GM19395 (cell line): ENCODE results near the gene KIAA2012.

ENCODE experiments used
- ATAC-seq: cut with Tn5 transposase; IDR thresholded peaks from one replicate; pipeline ENCODE4 v1.9.1; 2021; ENCODE audit warnings: mild to moderate bottlenecking, moderate library complexity; ENCODE audit not compliant: unreplicated experiment

KIAA2012 gene

DNA sequence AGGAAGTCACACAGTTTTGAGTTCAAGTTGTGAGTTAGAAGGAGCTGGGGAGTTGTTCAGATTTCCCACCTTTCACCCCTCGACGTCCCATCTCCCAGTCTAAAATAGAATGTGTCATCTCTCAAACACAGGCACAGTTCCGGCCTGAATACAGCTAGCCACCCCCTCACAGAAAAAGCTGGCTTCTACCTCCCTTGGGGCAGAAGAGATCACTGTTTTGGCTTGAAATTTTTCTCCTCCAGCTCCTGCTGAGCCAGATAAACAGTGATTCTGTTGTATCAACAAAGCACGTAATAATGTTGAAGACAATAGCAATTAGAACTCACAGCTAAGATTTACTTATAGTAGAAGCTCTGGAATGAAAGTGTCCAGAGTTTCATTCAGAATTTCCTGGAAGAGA is 74.7 kb downstream of the KIAA2012 start:
- ATAC-seq = no peak

DNA sequence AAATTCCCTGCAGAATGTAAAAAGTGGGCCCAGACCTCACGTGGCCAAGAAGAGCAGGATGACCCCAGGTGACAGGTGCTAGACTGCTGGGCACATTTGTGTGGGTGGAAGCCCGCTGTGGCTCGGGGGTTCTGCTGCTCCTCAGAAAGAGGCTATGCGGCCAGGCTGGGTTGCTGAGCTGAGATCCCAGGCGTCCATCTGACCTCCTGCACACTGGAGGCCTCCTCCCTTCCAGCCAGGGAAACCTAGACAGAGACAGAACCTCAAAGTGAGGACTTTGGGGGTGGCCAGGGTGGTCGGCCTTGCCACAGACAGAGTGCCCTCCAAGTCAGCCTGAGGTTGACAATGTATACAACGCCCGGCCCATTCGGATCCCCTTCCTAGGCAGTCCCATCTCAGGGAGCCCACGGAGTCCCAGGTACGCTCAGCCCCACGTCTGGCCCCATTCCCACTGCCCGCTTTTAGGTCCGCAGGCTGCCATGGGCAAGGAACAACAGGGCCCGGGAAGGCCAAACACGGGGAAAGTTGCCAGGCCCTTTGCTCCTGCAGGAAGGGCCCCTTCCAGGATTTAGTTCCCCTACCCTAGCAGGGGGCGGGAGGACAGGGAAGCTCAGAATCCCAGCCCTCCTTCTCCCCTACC is 75.6 kb downstream of the KIAA2012 start:
- ATAC-seq = no peak

DNA sequence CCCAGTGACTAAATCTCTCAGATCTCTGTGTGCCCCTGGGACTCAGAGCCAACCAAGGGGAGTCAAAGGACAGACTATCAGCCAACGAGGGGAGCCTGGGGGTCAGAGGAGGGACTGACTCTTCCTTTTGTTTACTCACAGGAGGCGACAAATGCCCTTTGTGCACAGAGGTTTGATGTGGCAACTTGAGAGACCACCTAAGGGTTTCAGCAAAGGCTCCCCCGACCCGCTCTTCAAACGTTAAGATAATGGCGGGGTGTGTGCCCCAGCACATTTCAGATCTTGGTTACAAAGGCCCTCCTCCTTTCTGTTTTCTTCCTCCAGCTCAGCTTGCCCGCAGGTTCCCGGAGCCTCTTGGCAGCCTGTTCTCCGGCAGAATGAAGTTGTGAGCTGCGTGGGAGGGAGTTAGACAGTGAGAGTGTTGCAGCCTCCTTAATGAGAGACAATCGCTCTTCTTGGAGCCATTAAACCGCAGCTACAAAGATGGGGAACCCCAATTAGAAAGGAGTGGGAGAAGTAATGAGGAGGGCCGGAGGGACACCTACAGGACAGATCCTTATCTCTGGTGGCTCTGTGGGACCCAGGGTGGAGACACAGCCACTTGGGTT is 76.2 kb downstream of the KIAA2012 start:
- ATAC-seq = no peak

DNA sequence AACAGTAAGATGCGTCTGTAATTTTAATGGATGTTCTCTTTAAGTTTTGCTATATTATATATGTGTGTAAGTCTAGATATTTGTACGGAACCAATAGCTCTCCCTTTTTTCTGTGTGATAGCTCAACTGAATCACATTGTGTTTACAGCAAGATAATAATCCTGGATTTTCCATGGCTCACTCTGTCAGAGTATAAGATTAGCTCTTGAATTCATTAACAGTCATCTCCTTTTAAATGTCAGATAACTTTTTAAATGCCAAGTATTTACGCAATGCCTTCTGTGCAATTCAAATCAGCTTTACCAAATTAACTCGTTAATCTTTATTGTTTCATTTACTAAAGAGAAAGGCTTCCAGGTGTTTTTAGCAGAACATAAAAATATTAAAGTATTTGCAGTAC is 76.9 kb downstream of the KIAA2012 start:
- ATAC-seq = no peak

DNA sequence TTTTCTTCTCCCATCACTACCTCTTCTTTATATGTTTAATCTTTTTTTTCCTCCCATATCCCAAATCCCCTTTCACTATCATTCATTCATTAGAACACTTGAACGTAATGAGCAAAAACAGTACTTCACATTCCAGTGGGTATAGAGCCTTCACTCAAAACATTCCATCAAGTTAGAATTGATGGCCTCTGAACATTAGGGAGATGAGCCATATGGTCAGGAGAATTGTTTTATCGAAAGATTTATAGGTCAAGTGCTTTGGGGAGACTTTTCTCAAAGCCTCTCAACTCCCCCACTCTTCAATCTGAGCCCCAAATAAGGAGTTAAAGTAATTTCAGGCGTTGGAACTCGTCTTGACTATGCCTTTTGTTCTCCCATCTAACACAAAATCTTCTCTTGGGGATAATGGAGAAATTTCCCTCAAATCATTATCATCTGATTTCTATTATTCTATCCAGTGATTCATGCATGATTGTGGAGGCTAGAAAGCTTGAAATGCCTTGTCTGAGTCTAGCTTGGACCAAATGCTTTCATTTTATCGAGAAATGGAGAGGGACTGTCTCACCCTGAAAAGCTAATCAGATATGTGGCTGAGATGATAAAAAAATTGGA is 79.2 kb downstream of the KIAA2012 start:
- no peak for ATAC-seq

DNA sequence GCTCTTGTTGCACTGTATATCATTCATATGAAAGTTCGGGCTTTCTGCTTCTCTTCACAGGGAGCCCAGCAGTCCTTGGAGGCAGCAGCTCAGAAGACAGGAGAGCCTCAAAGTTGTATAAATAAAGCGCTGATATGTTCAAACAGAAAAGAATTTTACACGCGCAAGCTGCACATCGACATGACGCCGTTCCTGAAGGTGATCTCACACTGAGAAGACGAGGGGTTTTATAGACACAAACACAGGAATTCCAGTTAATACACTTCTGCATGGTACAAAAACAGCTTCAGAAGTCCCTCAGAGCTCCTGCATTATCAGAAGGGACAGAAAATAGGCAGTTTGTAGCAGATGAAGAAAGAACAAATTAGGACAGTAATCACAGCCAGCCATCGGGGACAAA is 81.6 kb downstream of the KIAA2012 start:
- ATAC-seq = no peak

DNA sequence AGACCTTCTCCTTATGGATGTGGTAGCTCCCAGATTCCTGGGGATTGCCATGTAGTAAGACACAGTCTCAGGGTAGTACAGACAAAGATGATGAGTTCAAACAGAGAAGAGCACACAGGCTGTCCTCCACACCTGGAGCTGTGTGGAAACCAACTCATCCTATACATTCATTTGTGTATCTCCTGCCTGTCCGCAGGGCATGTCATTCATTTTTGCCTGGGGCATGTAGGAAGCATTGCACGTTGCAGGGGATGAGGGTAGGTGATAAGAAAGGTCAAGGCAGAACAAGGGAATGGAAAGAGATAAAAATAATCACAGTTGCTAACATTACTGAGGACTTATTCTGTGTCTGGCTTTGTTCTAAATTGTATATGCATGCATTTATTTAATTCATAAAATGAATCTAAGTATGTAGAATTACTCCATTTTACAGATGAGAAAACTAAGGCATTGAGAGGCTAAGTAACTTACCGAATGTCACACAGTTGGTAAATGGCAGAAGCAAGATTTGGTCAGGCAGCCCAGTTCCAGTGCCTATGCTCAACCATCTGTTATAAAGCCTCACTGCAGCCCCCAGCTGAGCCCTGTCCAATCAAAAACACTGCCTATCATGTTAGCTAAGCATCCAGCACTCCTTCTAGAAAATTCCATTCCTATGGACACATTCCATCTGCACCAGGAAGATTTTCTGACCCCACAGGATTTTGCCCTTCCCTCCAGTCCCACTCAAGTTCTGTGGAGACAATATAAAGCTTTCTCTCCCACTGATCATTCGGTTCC is 84.3 kb downstream of the KIAA2012 start:
- ATAC-seq = no peak

DNA sequence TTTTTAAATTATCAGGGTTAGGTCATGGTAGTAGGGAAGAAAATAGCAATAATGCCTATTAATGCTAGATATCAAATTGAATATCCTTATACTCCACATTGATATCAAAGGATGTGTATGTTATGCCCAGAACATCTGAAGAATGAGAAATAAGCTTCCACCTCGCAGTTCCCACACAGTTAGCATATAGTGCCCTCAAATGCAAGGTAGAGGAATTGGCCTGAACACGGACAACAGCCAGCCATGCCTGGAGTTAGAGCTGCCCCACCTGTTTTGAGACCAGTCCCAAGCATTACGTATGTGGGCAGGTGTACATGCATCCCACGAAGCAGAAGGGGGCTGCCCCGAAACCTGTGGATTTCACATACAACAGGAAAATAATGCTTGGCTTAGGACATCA is 85.7 kb downstream of the KIAA2012 start:
- ATAC-seq = no peak

DNA sequence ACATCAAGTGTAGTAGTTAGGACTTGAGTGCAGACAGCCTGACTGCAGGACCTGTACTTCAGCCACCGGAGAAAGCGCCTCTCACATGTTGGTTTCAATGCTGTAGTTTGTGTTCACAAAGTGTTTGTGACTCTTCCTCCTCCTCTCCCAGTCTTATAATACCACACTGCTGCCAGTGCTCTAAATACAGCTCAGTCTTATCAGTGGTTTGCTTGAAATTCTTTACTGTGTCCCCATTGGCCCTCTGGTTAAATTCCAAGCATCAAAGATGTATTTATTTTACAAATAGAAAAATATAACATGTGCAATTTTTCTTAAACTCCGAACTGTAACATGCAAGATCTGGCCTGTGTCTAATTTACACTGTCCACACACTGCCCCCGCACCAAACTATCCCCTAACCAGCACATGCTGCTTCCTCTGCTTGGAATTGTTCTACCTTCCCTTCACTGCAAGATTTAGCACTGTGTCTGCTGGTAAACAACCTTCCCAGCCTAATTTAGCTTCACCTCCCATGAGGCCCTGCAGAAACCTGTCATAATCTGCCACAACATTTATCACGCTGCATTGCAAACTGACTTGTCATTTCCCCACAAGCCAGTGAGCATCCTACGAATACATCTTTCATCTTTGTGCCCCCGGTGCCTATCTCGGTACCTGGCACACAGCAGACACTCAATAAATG is 88.2 kb downstream of the KIAA2012 start:
- no peak for ATAC-seq

DNA sequence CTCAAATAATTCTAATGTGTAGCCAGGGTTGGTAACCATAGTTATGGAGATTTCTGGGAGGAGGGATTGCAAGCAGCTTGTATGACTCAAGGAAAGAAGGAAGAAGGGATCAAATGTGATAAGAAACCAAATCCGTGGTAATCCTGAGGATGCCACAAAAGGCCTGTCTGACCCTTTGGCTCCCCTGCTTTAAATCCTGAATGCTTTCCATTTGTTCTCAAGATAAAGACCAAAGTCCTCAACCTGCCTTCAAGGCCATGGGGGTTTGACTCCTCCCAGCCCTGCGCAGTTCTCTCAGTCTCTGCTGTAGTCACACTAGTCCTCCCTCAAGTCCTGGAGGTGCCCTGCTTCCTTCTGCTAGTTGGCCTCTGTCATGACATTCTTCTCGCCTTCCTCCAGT is 91.4 kb downstream of the KIAA2012 start:
- ATAC-seq = no peak

DNA sequence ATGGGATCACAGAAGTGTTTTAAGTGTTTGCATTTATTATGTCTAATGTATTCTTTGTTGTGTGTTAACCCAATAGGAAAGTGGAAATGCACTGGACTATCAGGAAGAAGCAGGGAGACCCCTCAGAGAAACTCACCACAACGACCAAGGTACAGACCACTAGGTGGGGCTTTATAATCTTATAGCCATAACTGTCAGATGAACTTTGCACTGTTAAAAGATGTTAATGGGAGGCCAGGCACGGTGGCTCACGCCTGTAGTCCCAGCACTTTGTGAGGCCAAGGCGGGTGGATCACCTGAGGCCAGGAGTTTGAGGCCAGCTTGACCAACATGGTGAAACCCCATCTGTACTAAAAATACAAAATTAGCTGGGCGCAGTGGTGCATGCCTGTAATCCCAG is 92.2 kb downstream of the KIAA2012 start:
- no peak for ATAC-seq

DNA sequence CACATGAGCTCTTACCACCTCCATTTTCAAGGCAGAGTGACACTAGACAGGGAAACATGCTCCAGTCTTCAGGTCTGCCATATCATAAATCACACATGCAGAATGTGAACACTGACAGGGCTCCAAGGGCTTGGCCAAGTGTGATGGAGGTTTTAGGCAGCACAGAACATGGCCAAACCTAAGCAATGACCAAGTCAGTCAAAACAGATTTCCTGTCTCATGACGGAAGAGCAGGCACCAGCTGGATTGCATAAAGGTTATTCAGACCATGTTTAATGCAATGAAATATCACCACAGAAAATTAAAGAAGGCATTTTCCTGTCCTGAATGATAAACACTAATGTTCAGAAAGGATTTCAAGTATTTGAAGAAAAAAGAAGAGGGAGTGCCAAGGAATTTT is 92.9 kb downstream of the KIAA2012 start:
- no peak for ATAC-seq

DNA sequence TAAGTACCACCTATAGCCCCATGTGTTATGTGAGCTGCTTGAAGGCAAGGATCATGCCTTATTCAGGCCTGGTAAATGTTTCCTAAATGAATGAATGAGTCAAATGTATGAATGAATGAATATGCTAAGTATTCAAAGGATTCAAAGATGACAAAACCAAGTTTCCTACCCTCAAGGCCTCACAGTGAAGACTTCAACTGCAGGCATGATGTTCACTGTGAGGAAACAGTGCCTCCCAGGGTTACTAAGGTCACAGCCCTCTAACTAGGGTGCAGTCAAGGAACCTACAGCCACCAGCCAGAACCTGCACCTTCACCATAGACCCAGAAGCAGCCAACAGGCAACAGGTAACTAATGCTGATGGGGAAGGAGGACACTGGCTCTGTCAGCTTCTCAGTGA is 96.1 kb downstream of the KIAA2012 start:
- ATAC-seq = no peak

DNA sequence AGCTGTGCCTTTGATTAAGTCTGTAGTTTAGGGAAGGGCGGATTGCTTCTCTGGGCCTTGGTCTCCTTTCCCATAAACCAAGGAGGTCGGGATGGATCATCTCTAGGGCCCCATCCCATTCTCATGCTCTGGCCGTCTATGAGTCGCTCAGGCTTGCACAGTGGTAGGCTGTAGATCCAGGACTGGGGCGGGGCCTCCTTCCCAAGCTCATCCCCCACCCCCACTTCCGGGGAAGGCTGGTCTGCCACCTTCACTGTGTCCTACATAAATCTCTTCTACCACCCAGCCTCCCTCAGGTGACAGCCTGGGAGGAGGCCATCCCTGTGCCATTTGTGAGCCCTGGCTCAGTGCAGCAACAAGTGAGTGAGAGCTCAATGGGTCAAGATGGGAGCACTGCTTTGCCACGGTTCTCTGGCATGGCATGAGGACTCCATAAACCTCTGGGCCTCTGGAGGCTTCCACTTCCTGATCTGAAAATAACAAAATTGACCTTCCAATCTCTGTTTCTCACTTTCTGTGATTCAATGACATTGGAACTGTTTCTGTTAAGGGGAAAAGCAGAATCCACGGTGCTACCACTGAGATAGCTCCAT is 96.9 kb downstream of the KIAA2012 start:
- ATAC-seq = no peak

DNA sequence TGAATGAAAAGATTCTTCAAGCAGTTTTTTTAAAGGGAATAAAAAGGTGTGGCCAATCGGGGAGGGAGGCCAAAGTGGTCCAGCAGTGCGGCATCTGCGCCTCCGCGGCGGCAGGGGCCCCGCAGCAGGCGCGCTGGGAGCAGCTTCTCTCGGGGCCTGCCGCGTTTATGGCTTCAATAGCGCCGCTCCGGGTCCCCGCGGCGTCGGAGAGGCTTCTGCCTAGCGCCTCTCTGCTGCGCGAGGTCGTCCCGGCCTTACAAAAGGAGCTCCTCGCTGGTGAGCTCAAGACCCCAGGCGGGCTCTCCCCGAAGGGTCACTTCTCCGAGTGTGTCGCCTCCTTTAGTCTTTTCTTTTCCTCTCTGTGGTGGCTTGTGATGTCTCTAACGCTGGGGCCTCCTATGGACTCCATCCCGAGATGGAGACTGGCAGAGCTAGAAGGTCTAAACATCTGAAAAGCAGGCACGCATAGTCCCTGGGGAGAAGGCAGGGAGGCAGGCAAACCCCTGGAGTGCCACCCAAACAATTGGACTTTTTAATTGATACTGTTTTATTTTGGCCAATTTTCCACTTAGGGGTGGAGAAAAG is 98.3 kb downstream of the KIAA2012 start:
- ATAC-seq = no peak

DNA sequence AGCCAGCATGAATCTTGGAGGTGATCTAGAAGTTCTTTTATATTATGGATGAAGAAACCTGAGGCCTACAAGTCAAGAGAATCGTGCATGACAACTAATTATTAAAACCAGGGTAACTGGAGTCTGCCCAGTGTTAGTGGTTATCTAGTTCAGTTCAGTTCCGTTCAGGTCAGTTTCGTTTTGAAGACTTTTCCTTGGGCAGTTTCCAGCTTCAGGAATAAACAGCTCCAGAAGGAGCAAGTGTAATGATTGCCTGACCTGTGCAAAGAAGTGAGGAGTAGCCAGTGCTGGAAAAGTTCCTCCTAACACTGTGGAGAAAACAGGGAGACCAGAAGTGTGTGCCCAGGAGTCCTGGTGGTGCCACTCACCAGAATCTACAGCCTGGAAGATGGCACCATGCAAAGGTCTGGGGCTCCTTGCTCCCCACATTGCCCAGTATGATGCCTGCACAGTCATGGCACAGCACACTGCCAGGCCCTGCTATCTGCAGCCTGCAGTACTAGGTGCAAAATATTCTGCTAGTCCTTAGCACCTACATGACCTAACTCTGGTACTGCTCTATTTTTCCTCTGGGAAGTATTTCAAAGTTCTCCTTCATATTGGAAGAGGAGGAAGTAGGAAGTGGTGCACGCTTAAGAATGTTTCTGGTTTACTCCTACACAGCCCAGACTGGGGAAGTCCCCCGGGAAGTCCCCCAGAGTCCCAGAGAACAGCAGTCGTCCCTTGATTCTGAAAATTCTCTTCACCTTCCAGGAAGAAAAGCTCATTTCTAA is 99.6 kb downstream of the KIAA2012 start:
- peak; percentile 71 for ATAC-seq

DNA sequence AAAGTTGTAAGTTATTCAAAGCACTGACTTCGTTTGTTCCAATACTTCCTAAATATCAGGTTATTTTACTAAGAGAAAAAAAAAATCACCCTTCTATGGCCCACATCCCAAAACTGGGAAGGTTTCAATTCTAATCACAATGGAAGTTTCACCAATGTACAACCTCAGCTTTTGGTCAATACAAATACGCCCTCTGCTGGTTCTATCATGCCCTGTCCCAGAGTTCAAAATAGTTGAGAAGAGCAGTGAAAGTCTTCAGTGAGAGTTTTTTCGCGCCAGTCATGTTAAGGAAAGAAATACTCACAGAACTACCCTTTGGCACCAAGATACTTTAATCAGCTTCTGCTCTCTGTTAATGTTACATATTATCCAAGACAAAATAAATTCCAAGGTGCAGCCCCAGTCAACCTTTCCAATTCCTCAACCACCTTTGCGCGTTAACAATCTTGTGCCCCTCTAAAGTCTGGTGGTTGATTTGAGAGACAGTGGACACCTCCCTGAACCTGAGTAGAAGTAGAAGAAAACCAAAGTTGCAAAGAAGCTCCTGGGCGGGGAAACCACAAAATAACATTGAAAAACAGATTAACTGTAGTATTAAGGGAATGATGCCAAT is 105.4 kb downstream of the KIAA2012 start:
- no peak for ATAC-seq

DNA sequence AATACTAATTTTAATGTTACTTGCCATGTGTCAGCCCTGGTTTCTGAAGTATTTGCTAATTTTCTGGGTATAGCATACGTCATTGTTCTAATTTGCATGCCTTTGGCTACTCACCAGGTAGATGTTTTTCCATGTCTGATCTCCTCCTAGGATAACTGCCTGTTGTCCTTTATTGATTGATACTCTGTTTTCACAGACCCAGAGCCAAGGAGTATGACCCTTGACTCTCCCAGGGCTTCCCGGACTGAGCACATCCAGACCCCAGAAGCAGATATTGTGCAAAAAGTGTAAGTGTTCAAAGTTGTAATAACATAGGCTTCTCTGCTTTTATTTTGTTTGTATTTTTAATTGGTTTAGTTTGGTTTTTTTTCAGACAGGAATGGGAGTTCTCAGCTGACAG is 111.5 kb downstream of the KIAA2012 start:
- ATAC-seq = no peak

DNA sequence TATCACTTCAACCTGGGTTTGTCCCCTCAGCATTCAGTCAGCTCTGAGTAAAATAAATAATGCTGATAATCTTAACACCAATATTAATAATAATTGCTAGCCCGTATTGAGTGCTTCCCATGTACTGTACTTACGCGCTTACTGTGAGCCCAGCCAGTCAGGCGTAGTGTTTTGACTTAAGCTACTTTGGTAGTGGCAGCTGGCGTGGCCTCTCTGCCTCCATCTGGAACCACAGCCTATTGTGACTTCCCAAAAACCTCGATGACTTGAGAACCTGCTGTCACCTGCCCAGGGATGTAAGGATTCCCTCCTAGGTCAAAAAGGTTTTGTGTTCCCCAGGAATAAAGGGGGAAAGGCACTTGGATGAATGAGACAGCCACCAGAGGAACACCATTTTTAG is 112.1 kb downstream of the KIAA2012 start:
- ATAC-seq = no peak
